ENCODE data around the gene PTPRT.

The PTPRT gene

GRCh38 chr20:42701948-42702347, 487.8 kb downstream of the PTPRT start:
- DNase-seq = no peak

GRCh38 chr20:42700372-42700771, 489.3 kb downstream of the PTPRT start:
- DNase-seq = no peak

GRCh38 chr20:42697962-42698361, 491.7 kb downstream of the PTPRT start:
- no peak for DNase-seq

GRCh38 chr20:42690842-42691437, 498.8 kb downstream of the PTPRT start:
- no peak for DNase-seq

GRCh38 chr20:42688576-42688975, 501.1 kb downstream of the PTPRT start:
- DNase-seq = no peak

GRCh38 chr20:42686057-42686456, 503.6 kb downstream of the PTPRT start:
- no peak for DNase-seq

- no peak for DNase-seq
These were observed 510.8 kb downstream of the PTPRT start for GRCh38 chr20:42678895-42679294.

GRCh38 chr20:42656130-42656529, 533.6 kb downstream of the PTPRT start:
- DNase-seq = no peak

GRCh38 chr20:42652266-42652665, 537.4 kb downstream of the PTPRT start:
- DNase-seq = no peak

GRCh38 chr20:42650191-42650746, 539.4 kb downstream of the PTPRT start:
- DNase-seq = no peak

GRCh38 chr20:42649748-42650147, 540.0 kb downstream of the PTPRT start:
- no peak for DNase-seq

- DNase-seq = no peak
These were observed 543.5 kb downstream of the PTPRT start for GRCh38 chr20:42646250-42646649.

- DNase-seq = no peak
These were observed 547.8 kb downstream of the PTPRT start for GRCh38 chr20:42641886-42642285.

- DNase-seq = no peak
These were observed 550.6 kb downstream of the PTPRT start for GRCh38 chr20:42639140-42639539.

GRCh38 chr20:42635699-42636411, 553.9 kb downstream of the PTPRT start:
- no peak for DNase-seq

GRCh38 chr20:42634156-42634555, 555.5 kb downstream of the PTPRT start:
- no peak for DNase-seq

- no peak for DNase-seq
These were observed 561.0 kb downstream of the PTPRT start for GRCh38 chr20:42628683-42629082.

- no peak for DNase-seq
These were observed 576.6 kb downstream of the PTPRT start for GRCh38 chr20:42613076-42613475.

GRCh38 chr20:42611889-42612837, 577.5 kb downstream of the PTPRT start:
- no peak for DNase-seq

- no peak for DNase-seq
These were observed 578.3 kb downstream of the PTPRT start for GRCh38 chr20:42611423-42611822.

GRCh38 chr20:42610070-42610469, 579.6 kb downstream of the PTPRT start:
- no peak for DNase-seq

GRCh38 chr20:42609618-42610017, 580.1 kb downstream of the PTPRT start:
- no peak for DNase-seq
